HCT116 (cell line): ENCODE measurements around the gene BEND6. TPM values are rescaled to one million over a fixed set of nuclear protein-coding genes. Genes with fewer than 3 reads are reported as not detected.

Source experiments
- ATAC-seq: fragments of 200-7000 bp; cut with Tn5 transposase; 2 replicates; pipeline ENCODE4 v1.9.1; 2020; ENCODE audit warnings: mild to moderate bottlenecking, moderate library complexity
- BruUV-seq: library from RNA; stranded (reverse); fragments of 400-500 nt; replicated peaks from 2 replicates; lab custom pipeline; 2021; lab: Mats Ljungman, UMichigan
- CTCF ChIA-PET: fragments of 300-600 bp; sonication (Branson Sonifier 250); formaldehyde crosslinking; loops from one replicate; lab custom pipeline; 2021; ENCODE audit warnings: antibody characterized with exemption; lab: Charles Lee
- POLR2A ChIA-PET: fragments of 300-600, 350-600 bp; sonication (Branson Sonifier 250); formaldehyde crosslinking; loops from one replicate; lab custom pipeline; 2021; ENCODE audit warnings: antibody characterized with exemption; lab: Charles Lee
- RAD21 ChIA-PET, 2 experiments: fragments of 300-600 bp; sonication (Branson Sonifier 250); formaldehyde crosslinking; loops; one replicate each; lab custom pipeline; 2023; ENCODE audit warnings: low total read pairs in 2 of 2; ENCODE audit not compliant: uncharacterized antibody in 2 of 2, unreplicated experiment in 2 of 2, low non-redundant PET in 1 of 2; lab: Charles Lee
- DNase-seq: peaks from one replicate; pipeline ENCODE4 v3.0.0-alpha.2; 2010; ENCODE audit warnings: low read depth, low spot score
- H2AFZ ChIP-seq: fragments of 200-600 bp; shearing (Covaris generic), sonication (generic); 2 replicates; pipeline ENCODE4 v1.6.1; 2017; ENCODE audit warnings: low read depth, mixed run types, mixed read lengths, antibody characterized with exemption, low read length; ENCODE audit not compliant: poor library complexity, severe bottlenecking
- H3K27ac ChIP-seq: 2 replicates; pipeline ENCODE4 v1.5.1; 2012; ENCODE audit warnings: low read depth, low read length
- H3K27me3 ChIP-seq: fragments of 200-600 bp; sonication (generic); 2 replicates; pipeline ENCODE4 v1.6.1; 2016; ENCODE audit warnings: mixed run types, low read length, mixed read lengths; ENCODE audit not compliant: insufficient read depth
- H3K36me3 ChIP-seq, 2 experiments: fragments of 200-500 bp in 1 of 2; fragments of 200-600 bp in 1 of 2; sonication (Bioruptor generic) in 1 of 2; sonication (generic) in 1 of 2; 2 replicates each; pipeline versions ENCODE4 v1.5.1 to v1.6.1; 2014 to 2016; ENCODE audit warnings: low read length in 2 of 2, inconsistent platforms in 1 of 2, mixed read lengths in 1 of 2, mixed run types in 1 of 2; ENCODE audit not compliant: insufficient read depth in 2 of 2, control insufficient read depth in 1 of 2
- H3K4me1 ChIP-seq, 2 experiments: fragments of 200-600 bp in 1 of 2; sonication (generic) in 1 of 2; 2 replicates each; pipeline versions ENCODE4 v1.5.1 to v1.6.1; 2012 to 2017; ENCODE audit warnings: low read length in 2 of 2, inconsistent platforms in 1 of 2, mild to moderate bottlenecking in 1 of 2, mixed read lengths in 1 of 2, mixed run types in 1 of 2, moderate library complexity in 1 of 2; ENCODE audit not compliant: insufficient read depth in 2 of 2, control insufficient read depth in 1 of 2
- H3K4me2 ChIP-seq: fragments of 200-600 bp; sonication (generic); 2 replicates; pipeline ENCODE4 v1.6.1; 2017; ENCODE audit warnings: mixed run types, low read length, mixed read lengths
- H3K4me3 ChIP-seq, 2 experiments: fragments of 200-600 bp in 1 of 2; sonication (generic) in 1 of 2; replicated peaks in 1 of 2; 2 replicates each; pipeline ENCODE4 v1.5.1; 2011 to 2016; ENCODE audit warnings: low read length in 2 of 2, control low read depth in 1 of 2, low read depth in 1 of 2, mild to moderate bottlenecking in 1 of 2, mixed read lengths in 1 of 2, mixed run types in 1 of 2
- H3K79me2 ChIP-seq: fragments of 200-600 bp; sonication (generic); 2 replicates; pipeline ENCODE4 v1.6.1; 2017; ENCODE audit warnings: mild to moderate bottlenecking, mixed run types, low read length, moderate library complexity, mixed read lengths; ENCODE audit not compliant: insufficient read depth
- H3K9ac ChIP-seq: fragments of 200-600 bp; sonication (generic); 2 replicates; pipeline ENCODE4 v1.6.1; 2016; ENCODE audit warnings: low read length, mixed read lengths
- H3K9me2 ChIP-seq: fragments of 200-600 bp; sonication (generic), shearing (Covaris generic); 2 replicates; pipeline ENCODE4 v1.6.1; 2017; ENCODE audit warnings: mixed run types, mild to moderate bottlenecking, moderate library complexity; ENCODE audit not compliant: insufficient read depth
- H3K9me3 ChIP-seq, 2 experiments: fragments of 200-500 bp in 1 of 2; fragments of 200-600 bp in 1 of 2; sonication (Bioruptor generic) in 1 of 2; sonication (generic) in 1 of 2; 2 replicates each; pipeline ENCODE4 v1.6.1; 2014 to 2017; ENCODE audit warnings: low read length in 2 of 2, mixed read lengths in 2 of 2, inconsistent platforms in 1 of 2, low read depth in 1 of 2, mild to moderate bottlenecking in 1 of 2, mixed run types in 1 of 2, moderate library complexity in 1 of 2; ENCODE audit not compliant: control insufficient read depth in 1 of 2, insufficient read depth in 1 of 2
- H4K20me1 ChIP-seq: fragments of 200-600 bp; sonication (generic), shearing (Covaris generic); 2 replicates; pipeline ENCODE4 v1.6.1; 2017; ENCODE audit warnings: mixed run types, mild to moderate bottlenecking, moderate library complexity; ENCODE audit not compliant: insufficient read depth
- CBX3 ChIP-seq: IDR thresholded peaks from 2 replicates; pipeline ENCODE4 v1.6.1; 2012; ENCODE audit warnings: low read depth
- EGR1 ChIP-seq: IDR thresholded peaks from 2 replicates; pipeline ENCODE4 v1.6.1; 2012; ENCODE audit warnings: low read depth
- ELF1 ChIP-seq: IDR thresholded peaks from 2 replicates; pipeline ENCODE4 v1.6.1; 2012; ENCODE audit warnings: low read depth, borderline replicate concordance
- EZH2phosphoT487 ChIP-seq: fragments of 200-600 bp; IDR thresholded peaks from 2 replicates; pipeline ENCODE4 v1.6.1; 2018; ENCODE audit warnings: antibody characterized with exemption, borderline replicate concordance
- FOSL1 ChIP-seq: IDR thresholded peaks from 2 replicates; pipeline ENCODE4 v1.6.1; 2012; ENCODE audit warnings: low read depth
- JUND ChIP-seq: IDR thresholded peaks from 2 replicates; pipeline ENCODE4 v1.6.1; 2012
- POLR2AphosphoS5 ChIP-seq: IDR thresholded peaks from 2 replicates; pipeline ENCODE4 v1.6.1; 2011; ENCODE audit warnings: mild to moderate bottlenecking, low read depth, low read length, moderate library complexity
- RAD21 ChIP-seq: IDR thresholded peaks from 2 replicates; pipeline ENCODE4 v1.6.1; 2012; ENCODE audit warnings: low read depth, mild to moderate bottlenecking
- SIN3A ChIP-seq: IDR thresholded peaks from 2 replicates; pipeline ENCODE4 v1.6.1; 2012; ENCODE audit warnings: low read depth
- TCF7L2 ChIP-seq: IDR thresholded peaks from 2 replicates; pipeline ENCODE4 v1.7.0; 2011; ENCODE audit warnings: borderline replicate concordance, inconsistent platforms; ENCODE audit not compliant: insufficient read depth, insufficient read length; ENCODE audit errors: extremely low read depth
- YY1 ChIP-seq: IDR thresholded peaks from 2 replicates; pipeline ENCODE4 v1.6.1; 2011; ENCODE audit warnings: low read length, low read depth, moderate library complexity, mild to moderate bottlenecking; ENCODE audit not compliant: insufficient replicate concordance; ENCODE audit errors: extremely low read depth
- intact Hi-C: fragments of 100-400 bp; cut with micrococcal nuclease; formaldehyde crosslinking; loops from 2 replicates; pipeline ENCODE4 v1.10.0; 2022
- total RNA-seq: library from RNA; stranded (reverse); gene quantifications from one replicate; pipeline ENCODE4 v1.2.1, GENCODE V29; 2021; ENCODE audit not compliant: unreplicated experiment
- TF ChIP-seq, protein P1 (sequence below): IDR thresholded peaks from 2 replicates; pipeline ENCODE4 v1.6.1; 2012; ENCODE audit warnings: low read depth
- TF ChIP-seq, protein P2 (sequence below), 3 experiments: fragments of 200-600 bp in 1 of 3; sonication (generic) in 1 of 3; IDR thresholded peaks in 2 of 3; conservative IDR thresholded peaks in 1 of 3; 2 replicates each; pipeline ENCODE4 v1.5.1; 2012 to 2017; ENCODE audit warnings: low read depth in 2 of 3, low read length in 2 of 3, antibody characterized with exemption in 1 of 3, borderline replicate concordance in 1 of 3, control low read depth in 1 of 3, mild to moderate bottlenecking in 1 of 3, mixed read lengths in 1 of 3, mixed run types in 1 of 3, moderate library complexity in 1 of 3; ENCODE audit not compliant: insufficient read depth in 1 of 3
- TF ChIP-seq, protein P3 (sequence below): IDR thresholded peaks from 2 replicates; pipeline ENCODE4 v1.6.1; 2012

Gene BEND6
- total RNA-seq, 1 experiment from 2014 or later: 4.0 TPM

DNA sequence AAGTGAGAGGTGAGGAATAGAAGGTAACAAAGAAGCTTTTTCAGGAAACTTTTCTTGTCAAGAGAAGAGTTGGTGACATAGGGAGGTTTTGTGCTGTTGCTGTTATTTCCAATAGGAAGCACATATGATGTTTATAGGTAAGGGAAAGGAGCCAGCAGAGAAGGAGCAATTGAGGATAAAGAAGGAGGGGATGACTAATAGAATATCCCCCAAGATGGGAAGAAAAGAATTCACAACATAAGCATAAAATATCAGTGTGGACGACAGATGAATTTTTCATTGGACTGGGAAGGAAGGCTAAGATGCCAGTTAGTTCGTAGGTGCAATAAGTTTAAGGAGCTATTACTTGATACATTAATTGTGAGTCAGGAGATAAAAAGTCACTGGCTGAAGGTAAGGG lies 8.5 kb upstream of the BEND6 start:
- intact Hi-C loops: no loop called here
- no TSS peak for BruUV-seq
- H3K4me2 ChIP-seq: no peak overlapping the region
- TF ChIP-seq JUND (no peak), FOSL1 (no peak), TCF7L2 (no peak)
- ATAC-seq: no peak
- ChIA-PET POLR2A (no interaction called here), CTCF (no interaction called here), RAD21 (no interaction called here)
- DNase-seq: no peak
- H3K9me3 ChIP-seq: peaks cover 0 to 10% of the 10 kb centered on the region in 2 experiments; a peak in 2 of 4 replicates
- no peaks in the 10 kb centered on the region for H3K27me3 ChIP-seq
- peaks cover 0 to 6% of the 10 kb centered on the region in 2 experiments; a peak in 3 of 4 replicates for H3K4me1 ChIP-seq
- peaks cover 12 to 37% of the 10 kb centered on the region in 2 experiments; a peak in 3 of 4 replicates for H3K36me3 ChIP-seq
- no peaks in the 10 kb centered on the region for H4K20me1 ChIP-seq
- H3K79me2 ChIP-seq: peaks cover 30% of the 10 kb centered on the region
- H3K4me3 ChIP-seq: no peak overlapping the region
- no peaks in the 10 kb centered on the region for H3K9me2 ChIP-seq
- no peak overlapping the region for H2AFZ ChIP-seq
- no peak overlapping the region for H3K9ac ChIP-seq
- no peak overlapping the region for H3K27ac ChIP-seq

DNA sequence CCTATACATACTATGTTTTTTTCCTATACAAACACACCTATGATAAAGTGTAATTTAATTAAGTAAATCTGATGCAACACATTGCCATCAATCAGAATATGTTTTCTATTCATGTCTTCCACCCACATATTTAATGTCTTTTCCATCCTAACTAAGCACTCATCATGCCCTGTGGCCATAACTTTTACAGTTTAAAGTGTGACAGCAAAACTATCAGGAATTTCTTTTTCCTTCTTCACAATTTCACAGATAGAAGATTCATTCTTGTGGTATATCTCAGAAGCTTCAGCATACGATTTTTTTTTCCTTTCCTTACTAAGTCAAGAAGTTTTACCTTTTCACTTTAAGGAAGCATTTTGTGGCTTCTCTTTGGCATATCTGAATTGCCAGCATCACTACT lies 7.0 kb upstream of the BEND6 start:
- no peak overlapping the region for H3K27ac ChIP-seq
- no peaks in the 10 kb centered on the region for H3K9me3 ChIP-seq
- CTCF ChIA-PET: no interaction called here
- no peak overlapping the region for H3K4me2 ChIP-seq
- H3K9me2 ChIP-seq: no peaks in the 10 kb centered on the region
- intact Hi-C loops: no loop called here
- no peaks in the 10 kb centered on the region for H4K20me1 ChIP-seq
- peaks cover 12 to 45% of the 10 kb centered on the region in 2 experiments; a peak in 3 of 4 replicates for H3K36me3 ChIP-seq
- BruUV-seq: no TSS peak
- DNase-seq: no peak
- H2AFZ ChIP-seq: no peak overlapping the region
- no peak for ATAC-seq
- no peak overlapping the region for H3K9ac ChIP-seq
- no peaks in the 10 kb centered on the region for H3K27me3 ChIP-seq
- RAD21 ChIA-PET: no interaction called here
- H3K4me3 ChIP-seq: no peak overlapping the region
- TF ChIP-seq, protein P1, sequence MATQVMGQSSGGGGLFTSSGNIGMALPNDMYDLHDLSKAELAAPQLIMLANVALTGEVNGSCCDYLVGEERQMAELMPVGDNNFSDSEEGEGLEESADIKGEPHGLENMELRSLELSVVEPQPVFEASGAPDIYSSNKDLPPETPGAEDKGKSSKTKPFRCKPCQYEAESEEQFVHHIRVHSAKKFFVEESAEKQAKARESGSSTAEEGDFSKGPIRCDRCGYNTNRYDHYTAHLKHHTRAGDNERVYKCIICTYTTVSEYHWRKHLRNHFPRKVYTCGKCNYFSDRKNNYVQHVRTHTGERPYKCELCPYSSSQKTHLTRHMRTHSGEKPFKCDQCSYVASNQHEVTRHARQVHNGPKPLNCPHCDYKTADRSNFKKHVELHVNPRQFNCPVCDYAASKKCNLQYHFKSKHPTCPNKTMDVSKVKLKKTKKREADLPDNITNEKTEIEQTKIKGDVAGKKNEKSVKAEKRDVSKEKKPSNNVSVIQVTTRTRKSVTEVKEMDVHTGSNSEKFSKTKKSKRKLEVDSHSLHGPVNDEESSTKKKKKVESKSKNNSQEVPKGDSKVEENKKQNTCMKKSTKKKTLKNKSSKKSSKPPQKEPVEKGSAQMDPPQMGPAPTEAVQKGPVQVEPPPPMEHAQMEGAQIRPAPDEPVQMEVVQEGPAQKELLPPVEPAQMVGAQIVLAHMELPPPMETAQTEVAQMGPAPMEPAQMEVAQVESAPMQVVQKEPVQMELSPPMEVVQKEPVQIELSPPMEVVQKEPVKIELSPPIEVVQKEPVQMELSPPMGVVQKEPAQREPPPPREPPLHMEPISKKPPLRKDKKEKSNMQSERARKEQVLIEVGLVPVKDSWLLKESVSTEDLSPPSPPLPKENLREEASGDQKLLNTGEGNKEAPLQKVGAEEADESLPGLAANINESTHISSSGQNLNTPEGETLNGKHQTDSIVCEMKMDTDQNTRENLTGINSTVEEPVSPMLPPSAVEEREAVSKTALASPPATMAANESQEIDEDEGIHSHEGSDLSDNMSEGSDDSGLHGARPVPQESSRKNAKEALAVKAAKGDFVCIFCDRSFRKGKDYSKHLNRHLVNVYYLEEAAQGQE: no peak
- TF ChIP-seq, protein P2, sequence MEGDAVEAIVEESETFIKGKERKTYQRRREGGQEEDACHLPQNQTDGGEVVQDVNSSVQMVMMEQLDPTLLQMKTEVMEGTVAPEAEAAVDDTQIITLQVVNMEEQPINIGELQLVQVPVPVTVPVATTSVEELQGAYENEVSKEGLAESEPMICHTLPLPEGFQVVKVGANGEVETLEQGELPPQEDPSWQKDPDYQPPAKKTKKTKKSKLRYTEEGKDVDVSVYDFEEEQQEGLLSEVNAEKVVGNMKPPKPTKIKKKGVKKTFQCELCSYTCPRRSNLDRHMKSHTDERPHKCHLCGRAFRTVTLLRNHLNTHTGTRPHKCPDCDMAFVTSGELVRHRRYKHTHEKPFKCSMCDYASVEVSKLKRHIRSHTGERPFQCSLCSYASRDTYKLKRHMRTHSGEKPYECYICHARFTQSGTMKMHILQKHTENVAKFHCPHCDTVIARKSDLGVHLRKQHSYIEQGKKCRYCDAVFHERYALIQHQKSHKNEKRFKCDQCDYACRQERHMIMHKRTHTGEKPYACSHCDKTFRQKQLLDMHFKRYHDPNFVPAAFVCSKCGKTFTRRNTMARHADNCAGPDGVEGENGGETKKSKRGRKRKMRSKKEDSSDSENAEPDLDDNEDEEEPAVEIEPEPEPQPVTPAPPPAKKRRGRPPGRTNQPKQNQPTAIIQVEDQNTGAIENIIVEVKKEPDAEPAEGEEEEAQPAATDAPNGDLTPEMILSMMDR (IDR thresholded peaks at IDR 0.05 in 2 of 3, conservative IDR thresholded peaks at IDR 0.05 in 1 of 3; ENCODE audit: borderline replicate concordance in 1 of 3, insufficient read depth in 1 of 3, low read depth in 2 of 3, low read length in 2 of 3): no peak
- TF ChIP-seq CBX3 (no peak), TCF7L2 (no peak), ELF1 (no peak), POLR2AphosphoS5 (no peak), RAD21 (no peak), JUND (no peak), EGR1 (no peak), YY1 (no peak), EZH2phosphoT487 (no peak), SIN3A (no peak)
- TF ChIP-seq, protein P3, sequence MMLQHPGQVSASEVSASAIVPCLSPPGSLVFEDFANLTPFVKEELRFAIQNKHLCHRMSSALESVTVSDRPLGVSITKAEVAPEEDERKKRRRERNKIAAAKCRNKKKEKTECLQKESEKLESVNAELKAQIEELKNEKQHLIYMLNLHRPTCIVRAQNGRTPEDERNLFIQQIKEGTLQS: no peak
- H3K79me2 ChIP-seq: peaks cover 46% of the 10 kb centered on the region
- H3K4me1 ChIP-seq: peaks cover 5 to 18% of the 10 kb centered on the region in 2 experiments
- POLR2A ChIA-PET: no interaction called here
